GM12878 (cell line): ENCODE measurements around the gene FAM120B. TPM values are rescaled to one million over a fixed set of nuclear protein-coding genes. Genes with fewer than 3 reads are reported as not detected.

Experiments used
- ATAC-seq: fragments of 200-7000 bp; cut with Tn5 transposase; 3 replicates; pipeline ENCODE4 v1.9.1; 2020; ENCODE audit warnings: mild to moderate bottlenecking, moderate library complexity
- BruUV-seq: library from RNA; stranded (reverse); fragments of 400-500 nt; replicated peaks from 2 replicates; lab custom pipeline; 2021; lab: Mats Ljungman, UMichigan
- CTCF ChIA-PET: fragments of 300-600 bp; sonication (Branson Sonifier 250); formaldehyde crosslinking; extraction: SDS; loops from one replicate; lab custom pipeline; 2021; ENCODE audit warnings: inconsistent platforms; lab: Yijun Ruan, JAX
- POLR2A ChIA-PET: fragments of 350-600 bp; formaldehyde crosslinking; extraction: SDS; loops from one replicate; lab custom pipeline; 2021; ENCODE audit warnings: inconsistent platforms; lab: Charles Lee
- RAD21 ChIA-PET: fragments of 300-600 bp; sonication (Branson Sonifier 250); formaldehyde crosslinking; loops from one replicate; lab custom pipeline; 2023; ENCODE audit warnings: antibody characterized with exemption; ENCODE audit not compliant: unreplicated experiment; lab: Charles Lee
- SMC1A ChIA-PET: fragments of 300-600 bp; sonication (Branson Sonifier 250); formaldehyde crosslinking; loops from one replicate; lab custom pipeline; 2023; ENCODE audit not compliant: unreplicated experiment, uncharacterized antibody; lab: Charles Lee
- DNase-seq: peaks from one replicate; pipeline ENCODE4 v3.0.0-alpha.2; 2011; ENCODE audit warnings: low read depth, low spot score
- FAIRE-seq: peaks from 3 replicates; lab custom pipeline; 2011; peaks lifted over from hg19 to GRCh38; lab: Jason Lieb, UNC
- H2AFZ ChIP-seq: 2 replicates; pipeline ENCODE4 v1.6.0; 2011; ENCODE audit warnings: low read depth, low read length, control low read depth; ENCODE audit not compliant: control insufficient read depth
- H3K27ac ChIP-seq: 2 replicates; pipeline ENCODE4 v1.5.1; 2011; ENCODE audit warnings: control low read depth; ENCODE audit not compliant: control insufficient read depth, insufficient read depth
- H3K27me3 ChIP-seq, 2 experiments: replicated peaks in 1 of 2; 2 replicates each; pipeline versions ENCODE4 v1.6.0 to v1.6.1; 2011; ENCODE audit warnings: low read length in 1 of 2; ENCODE audit not compliant: control insufficient read depth in 2 of 2, insufficient read depth in 2 of 2
- H3K36me3 ChIP-seq, 2 experiments: 2 replicates each; pipeline ENCODE4 v1.5.1; 2011; ENCODE audit warnings: low read length in 1 of 2; ENCODE audit not compliant: control insufficient read depth in 2 of 2, insufficient read depth in 2 of 2
- H3K4me1 ChIP-seq: 2 replicates; pipeline ENCODE4 v1.6.1; 2011; ENCODE audit warnings: mild to moderate bottlenecking, low read length, moderate library complexity, mixed read lengths; ENCODE audit not compliant: control insufficient read depth, insufficient read depth
- H3K4me2 ChIP-seq: 2 replicates; pipeline ENCODE4 v1.6.0; 2011; ENCODE audit warnings: control low read depth; ENCODE audit not compliant: control insufficient read depth, insufficient read depth
- H3K4me3 ChIP-seq: fragments of 200-600 bp; sonication (generic); 2 replicates; pipeline ENCODE4 v1.5.1; 2016
- H3K79me2 ChIP-seq: 2 replicates; pipeline ENCODE4 v1.6.0; 2011; ENCODE audit warnings: low read length; ENCODE audit not compliant: control insufficient read depth, insufficient read depth
- H3K9ac ChIP-seq: 2 replicates; pipeline ENCODE4 v1.8.0; 2011; ENCODE audit warnings: low read length, control low read depth, mixed read lengths; ENCODE audit not compliant: control insufficient read depth, insufficient read depth
- H3K9me3 ChIP-seq: replicated peaks from 3 replicates; pipeline ENCODE4 v1.5.1; 2011; ENCODE audit warnings: mild to moderate bottlenecking, low read length; ENCODE audit not compliant: control insufficient read depth, insufficient read depth
- H4K20me1 ChIP-seq: 2 replicates; pipeline ENCODE4 v1.6.0; 2011; ENCODE audit not compliant: control insufficient read depth, insufficient read depth
- CEBPZ ChIP-seq: fragments of 150-350 bp; IDR thresholded peaks from 2 replicates; pipeline ENCODE4 v1.6.1; 2016; ENCODE audit warnings: low read depth, low read length
- CREM ChIP-seq: IDR thresholded peaks from 2 replicates; pipeline ENCODE4 v1.6.1; 2014; ENCODE audit warnings: antibody characterized with exemption, low read depth
- E2F8 ChIP-seq: fragments of 450-650 bp; IDR thresholded peaks from 2 replicates; pipeline ENCODE4 v1.6.1; 2018; ENCODE audit warnings: mild to moderate bottlenecking, low read depth, moderate library complexity; ENCODE audit not compliant: partially characterized antibody
- EED ChIP-seq: sonication (generic); IDR thresholded peaks from 2 replicates; pipeline ENCODE4 v1.6.1; 2016; ENCODE audit warnings: antibody characterized with exemption, low read depth
- EZH2 ChIP-seq: IDR thresholded peaks from 2 replicates; pipeline ENCODE4 v1.6.1; 2012; ENCODE audit warnings: low read depth, mild to moderate bottlenecking, control low read depth, inconsistent platforms, low read length, borderline replicate concordance; ENCODE audit not compliant: control insufficient read depth
- MTA2 ChIP-seq: fragments of 450-650 bp; IDR thresholded peaks from 2 replicates; pipeline ENCODE4 v1.6.1; 2016; ENCODE audit warnings: low read depth, mild to moderate bottlenecking, moderate library complexity
- MXI1 ChIP-seq: fragments of 150-350 bp; IDR thresholded peaks from 2 replicates; pipeline ENCODE4 v1.6.1; 2011; ENCODE audit warnings: low read depth, mild to moderate bottlenecking, inconsistent platforms, low read length, improper control_type of control experiment
- NFIC ChIP-seq: IDR thresholded peaks from 2 replicates; pipeline ENCODE4 v1.6.1; 2012; ENCODE audit warnings: low read depth, mild to moderate bottlenecking, inconsistent platforms, low read length, moderate library complexity
- NFYA ChIP-seq: IDR thresholded peaks from 2 replicates; pipeline ENCODE4 v1.6.1; 2011; ENCODE audit warnings: low read depth, mild to moderate bottlenecking, low read length, improper control_type of control experiment, borderline replicate concordance
- PML ChIP-seq: IDR thresholded peaks from 2 replicates; pipeline ENCODE4 v1.6.1; 2012; ENCODE audit warnings: low read length, inconsistent platforms
- RAD51 ChIP-seq: fragments of 450-650 bp; IDR thresholded peaks from 2 replicates; pipeline ENCODE4 v1.6.1; 2016; ENCODE audit warnings: moderate library complexity, mild to moderate bottlenecking, inconsistent platforms
- SKIL ChIP-seq: fragments of 450-650 bp; IDR thresholded peaks from 2 replicates; pipeline ENCODE4 v1.6.1; 2017; ENCODE audit warnings: mild to moderate bottlenecking, low read depth, inconsistent platforms; ENCODE audit not compliant: poor library complexity, severe bottlenecking
- SMC3 ChIP-seq: IDR thresholded peaks from 2 replicates; pipeline ENCODE4 v1.6.1; 2011; ENCODE audit warnings: low read length, improper control_type of control experiment, borderline replicate concordance
- SP1 ChIP-seq: IDR thresholded peaks from one replicate; pipeline ENCODE4 v1.6.1; 2011; ENCODE audit warnings: low read depth, low read length
- USF2 ChIP-seq: IDR thresholded peaks from 2 replicates; pipeline ENCODE4 v1.6.1; 2011; ENCODE audit warnings: low read depth, low read length, improper control_type of control experiment, borderline replicate concordance
- WGBS: methylation state at CpG from one replicate; pipeline ENCODE4 v1.1.6; 2016; ENCODE audit warnings: low lambda C conversion rate; ENCODE audit not compliant: insufficient replicate concordance, insufficient coverage; ENCODE audit errors: missing lambda C conversion rate; 5-methylcytosine and 5-hydroxymethylcytosine counted together
- in situ Hi-C: fragments of 300-500 bp; cut with MboI; formaldehyde crosslinking; loops from 9 replicates; pipeline ENCODE4 v1.14.3; 2018; ENCODE audit warnings: mixed read lengths
- intact Hi-C: fragments of 100-400 bp; cut with micrococcal nuclease; formaldehyde crosslinking; loops from one replicate; pipeline ENCODE4 v1.14.2; 2022; ENCODE audit not compliant: unreplicated experiment
- polyA plus RNA-seq, 11 experiments: library from polyadenylated mRNA; depleted of rRNA in 4 of 11; unstranded in 6 of 11; stranded (reverse) in 5 of 11; fragments of >200 nt; fragmentation: Nextera tagmentation in 4 of 11; fragmentation: Illumina TruSeq in 1 of 11; extraction: Ambion mirVana in 4 of 11; extraction: Trizol in 1 of 11; gene quantifications; 1 replicate in 1 of 11; 2 replicates in 10 of 11; pipeline versions ENCODE4 v1.2.1 to v1.2.3, GENCODE V29; 2011 to 2016; ENCODE audit warnings: inconsistent platforms in 2 of 11, missing spikeins in 2 of 11, low read depth in 1 of 11
- total RNA-seq, 4 experiments: library from RNA; depleted of rRNA in 3 of 4; stranded (reverse); fragments of >200 nt in 3 of 4; fragmentation: Illumina TruSeq in 1 of 4; extraction: Trizol in 1 of 4; gene quantifications; 2 replicates each; pipeline versions ENCODE4 v1.2.1 to v1.2.3, GENCODE V29; 2013 to 2021

Gene FAM120B
- total and polyA plus RNA-seq, 10 of the 15 experiments (the other 5 are each of a cell fraction or from before 2014, with no cell fraction given) = 3.3 to 21.6 (median 15.3) TPM

- Histone ChIP-seq H3K27ac (no peak overlapping the region), H3K4me3 (no peak overlapping the region), H3K27me3 (peaks cover 2 to 14% of the 10 kb centered on the region in 2 experiments; a peak in 2 of 4 replicates), H3K4me1 (peaks cover 4% of the 10 kb centered on the region), H3K4me2 (no peak overlapping the region), H3K36me3 (no peaks in the 10 kb centered on the region), H3K9ac (no peak overlapping the region), H2AFZ (no peak overlapping the region), H3K79me2 (no peaks in the 10 kb centered on the region), H4K20me1 (no peaks in the 10 kb centered on the region), H3K9me3 (no peaks in the 10 kb centered on the region; the same call in 2 of the 3 replicates)
- FAIRE-seq (no peak), DNase-seq (no peak), ATAC-seq (no peak)
- BruUV-seq = no TSS peak
- SMC1A ChIA-PET = no interaction called here
- RAD21 ChIA-PET = no interaction called here
- in situ Hi-C loops = no loop called here
- intact Hi-C loops = no loop called here
- POLR2A ChIA-PET = no interaction called here
- CTCF ChIA-PET = no interaction called here
- WGBS = 87% methylated on average over 21 of the region's 24 CpGs
- TF ChIP-seq EED = no peak
- no peak for TF ChIP-seq USF2
- TF ChIP-seq MXI1 = no peak
- TF ChIP-seq CREM = no peak
- TF ChIP-seq PML = no peak
- no peak for TF ChIP-seq MTA2
- TF ChIP-seq SKIL = no peak
- no peak for TF ChIP-seq SP1
- no peak for TF ChIP-seq NFYA
- TF ChIP-seq EZH2 = no peak
- no peak for TF ChIP-seq RAD51
- TF ChIP-seq NFIC = no peak
- no peak for TF ChIP-seq SMC3
- no peak for TF ChIP-seq E2F8
- no peak for TF ChIP-seq CEBPZ
These were observed 21.6 kb upstream of the FAM120B start for GRCh38 chr6:170284866-170285469.
